Erythroblast (primary cell): ENCODE data around the gene MEF2B.

Experiments used
- GATA1 ChIP-seq: IDR thresholded peaks from 2 replicates; pipeline ENCODE4 v1.6.1; 2011; ENCODE audit warnings: low read depth, mild to moderate bottlenecking, control low read depth, low read length, moderate library complexity
- POLR2A ChIP-seq: IDR thresholded peaks from 2 replicates; pipeline ENCODE4 v1.6.1; 2011; ENCODE audit warnings: mild to moderate bottlenecking, low read length

DNA sequence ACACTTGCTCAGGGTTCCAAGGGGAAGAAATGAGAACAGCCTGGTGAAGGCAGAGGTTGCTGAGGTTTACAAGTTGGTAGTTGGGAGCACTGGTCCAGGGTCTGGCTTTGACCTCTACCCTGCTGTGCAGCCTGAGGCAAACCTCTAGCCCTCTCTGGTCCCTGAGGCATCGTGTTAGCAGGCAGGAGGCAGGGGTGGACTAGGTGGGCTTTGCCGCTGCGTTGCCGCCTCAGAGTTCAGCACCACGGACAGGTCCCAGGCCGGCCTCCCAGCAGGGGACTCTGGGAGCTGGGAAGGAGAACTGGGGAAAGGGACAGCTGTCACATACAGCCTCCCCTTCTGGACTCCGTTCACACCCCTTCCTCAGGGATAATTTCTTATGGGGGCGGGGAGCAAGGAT, 44.8 kb upstream of the MEF2B start:
- no peak for TF ChIP-seq POLR2A
- no peak for TF ChIP-seq GATA1
